Measurements from ENCODE around the gene JAZF1. TPM values are rescaled to one million over a fixed set of nuclear protein-coding genes. Genes with fewer than 3 reads are reported as not detected.
A peak's percentile ranks its signal among the peaks of the same experiment; 100 is the strongest.

The JAZF1 gene
- total RNA-seq, 1 donor from 2014 or later, result 2.8 TPM

- no peak for DNase-seq (ENCODE audit: low read depth in 2 of 2)
Measured at GRCh38 chr7:28136885-28137284, 43.7 kb downstream of the JAZF1 start.

DNA sequence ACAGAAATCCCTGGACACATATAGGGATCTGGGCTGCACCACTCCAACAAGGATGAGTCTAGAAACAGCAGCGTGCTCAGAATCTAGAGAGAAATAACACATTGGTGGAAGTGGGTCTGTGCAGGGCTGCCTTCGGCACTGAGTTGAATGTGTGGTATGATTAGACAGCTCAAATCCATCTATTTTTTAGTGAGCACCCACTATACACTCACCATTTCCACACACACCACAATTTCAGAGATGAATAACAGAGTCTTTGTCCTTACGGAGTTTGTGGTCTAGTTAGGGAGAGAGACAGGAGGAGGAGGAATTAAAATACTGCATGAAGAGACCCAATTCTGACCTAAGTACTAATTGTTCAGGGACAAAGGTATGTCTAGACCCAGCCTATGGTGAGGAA lies 44.2 kb downstream of the JAZF1 start:
- no peak for DNase-seq (ENCODE audit: low read depth in 2 of 2)

- DNase-seq (ENCODE audit: low read depth in 2 of 2), result peak in 1 of 2 donors; percentile 69
Measured at GRCh38 chr7:28135760-28136159, 44.8 kb downstream of the JAZF1 start.

DNA sequence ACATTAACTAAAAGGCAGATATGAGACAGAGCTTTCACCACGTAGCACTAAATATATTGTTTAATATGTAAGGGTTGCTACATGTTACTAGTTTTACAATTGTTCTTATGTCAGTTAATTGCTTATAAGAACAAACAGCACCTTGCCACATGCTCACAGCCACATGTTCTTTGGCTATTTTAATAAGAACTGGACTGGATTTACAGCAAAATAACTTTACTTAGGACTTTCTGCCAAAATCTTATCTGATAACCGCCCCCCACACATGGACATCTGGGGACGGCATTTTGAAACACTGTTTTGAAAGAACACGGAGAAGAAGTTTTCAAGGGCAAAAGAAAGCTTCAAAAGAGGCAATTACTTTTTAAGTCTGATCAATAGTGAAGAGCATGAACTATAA lies 45.3 kb downstream of the JAZF1 start:
- no peak for DNase-seq (ENCODE audit: low read depth in 2 of 2)

GRCh38 chr7:28133872-28134271 lies 46.7 kb downstream of the JAZF1 start:
- no peak for DNase-seq (ENCODE audit: low read depth in 2 of 2)

GRCh38 chr7:28132959-28133870 lies 47.4 kb downstream of the JAZF1 start:
- DNase-seq (ENCODE audit: low read depth in 2 of 2), result no peak

DNA sequence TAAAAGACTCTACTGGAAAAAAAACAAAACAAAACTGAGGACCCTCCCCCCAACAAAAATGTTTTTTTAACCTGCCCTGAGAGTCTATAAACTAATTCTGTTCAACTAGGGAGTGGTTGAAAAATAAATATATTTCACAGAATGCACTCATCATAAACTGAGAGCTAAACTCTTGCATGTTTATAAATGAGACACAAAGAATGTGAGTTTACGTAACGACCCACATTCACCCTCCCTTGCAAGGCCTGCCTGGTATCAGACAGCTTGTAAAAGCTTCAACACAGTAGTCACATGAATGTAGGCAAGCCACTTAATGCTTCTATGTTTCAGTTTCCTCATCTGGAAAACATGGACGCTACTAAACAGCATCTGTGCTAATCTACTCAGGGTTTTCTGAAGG lies 50.3 kb downstream of the JAZF1 start:
- no peak for DNase-seq (ENCODE audit: low read depth in 2 of 2)

DNA sequence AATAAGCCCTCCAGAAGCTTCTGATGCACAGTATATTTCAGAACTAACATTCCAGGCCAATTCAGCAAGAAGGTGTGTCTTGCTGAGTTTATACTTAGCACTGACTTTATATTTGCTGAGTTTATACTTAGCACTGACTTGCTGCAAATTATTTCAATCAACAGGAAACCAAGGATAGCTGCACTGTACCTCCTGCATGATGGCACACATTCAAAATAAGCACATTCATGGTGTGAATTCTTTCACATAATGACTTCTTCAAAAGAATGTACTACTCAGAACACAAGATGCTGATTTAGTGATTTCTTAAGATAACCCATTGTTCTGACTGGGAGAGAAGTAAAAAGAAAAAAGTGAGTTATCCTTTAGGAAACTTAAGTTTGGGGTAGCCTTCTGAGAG lies 52.0 kb downstream of the JAZF1 start:
- peak in 1 of 2 donors; percentile 74 for DNase-seq (ENCODE audit: low read depth in 2 of 2)

DNA sequence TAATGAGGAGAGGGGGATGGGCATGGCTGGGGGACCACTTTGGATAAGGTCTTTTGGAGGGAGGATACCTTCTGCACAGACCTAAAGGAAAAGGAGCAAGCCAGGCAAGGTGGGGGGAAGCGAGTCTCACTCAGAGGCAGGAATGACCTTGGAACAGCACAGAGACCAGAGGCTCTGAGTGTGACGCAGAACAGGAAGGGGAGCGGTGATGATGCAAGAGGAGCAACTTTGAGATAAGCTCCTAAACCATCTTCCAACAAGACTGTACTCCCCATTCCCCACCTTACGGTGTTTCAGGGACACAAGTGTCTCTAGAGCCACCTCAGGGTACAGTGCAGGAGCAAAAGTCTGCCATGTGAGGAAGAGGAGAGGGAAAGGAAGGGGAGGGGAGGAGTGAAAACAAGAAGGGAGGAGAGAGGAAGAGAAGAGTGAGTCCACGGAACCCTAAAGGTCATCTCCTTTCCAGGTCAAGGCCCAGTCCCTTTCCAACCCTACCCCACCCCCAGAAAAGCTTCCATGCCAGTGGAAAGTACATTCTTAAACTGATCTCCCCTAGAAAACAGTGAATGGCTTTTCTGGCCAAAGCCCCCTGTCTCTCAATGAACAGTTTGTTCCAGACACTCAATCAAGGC lies 54.1 kb downstream of the JAZF1 start:
- no peak for DNase-seq (ENCODE audit: low read depth in 2 of 2)

DNA sequence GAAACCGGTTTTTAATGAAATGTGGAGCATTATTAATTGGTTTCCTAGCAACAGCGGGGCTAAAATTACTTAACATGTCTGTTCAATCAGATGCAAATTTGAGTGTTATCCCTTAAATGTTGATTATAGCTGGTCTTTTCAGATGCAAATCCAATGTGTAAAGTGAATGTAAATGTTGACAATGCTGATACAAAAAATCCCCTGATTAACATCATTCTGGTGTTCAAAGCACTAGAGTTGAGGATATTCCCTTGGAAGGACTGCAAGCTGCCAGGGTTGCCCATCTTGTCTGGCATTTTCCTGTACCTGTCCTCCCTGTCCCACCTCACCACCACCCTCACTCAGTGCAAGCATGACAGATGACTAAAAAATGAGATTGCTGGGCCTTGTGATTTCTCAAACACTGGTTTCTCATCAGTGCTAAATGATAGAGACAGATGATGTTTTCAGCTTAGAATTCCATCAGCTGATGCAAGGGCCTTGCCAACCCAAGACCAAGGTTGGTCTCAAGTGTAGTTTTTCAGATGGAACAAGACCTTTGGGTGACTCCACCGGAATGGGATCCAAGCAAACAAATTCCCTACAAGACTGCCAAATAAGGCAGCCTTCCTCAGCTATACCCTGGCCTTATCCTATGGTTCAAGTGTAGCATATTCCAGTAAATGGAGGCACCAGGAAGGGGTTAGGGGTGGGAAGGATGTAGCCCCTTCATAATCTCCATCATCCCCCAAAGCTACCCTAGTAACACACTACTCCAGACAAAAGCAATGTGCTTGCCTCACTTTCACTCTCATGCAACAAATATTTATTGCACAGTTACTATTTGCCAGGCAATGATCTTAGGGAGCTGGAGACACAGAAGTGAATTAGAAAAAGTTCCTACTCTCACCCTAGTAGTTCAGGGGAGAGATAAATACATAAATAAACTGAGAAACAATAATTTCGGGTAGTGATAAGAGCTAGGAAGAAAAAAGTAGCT lies 54.9 kb downstream of the JAZF1 start:
- DNase-seq (ENCODE audit: low read depth in 2 of 2), result no peak

DNA sequence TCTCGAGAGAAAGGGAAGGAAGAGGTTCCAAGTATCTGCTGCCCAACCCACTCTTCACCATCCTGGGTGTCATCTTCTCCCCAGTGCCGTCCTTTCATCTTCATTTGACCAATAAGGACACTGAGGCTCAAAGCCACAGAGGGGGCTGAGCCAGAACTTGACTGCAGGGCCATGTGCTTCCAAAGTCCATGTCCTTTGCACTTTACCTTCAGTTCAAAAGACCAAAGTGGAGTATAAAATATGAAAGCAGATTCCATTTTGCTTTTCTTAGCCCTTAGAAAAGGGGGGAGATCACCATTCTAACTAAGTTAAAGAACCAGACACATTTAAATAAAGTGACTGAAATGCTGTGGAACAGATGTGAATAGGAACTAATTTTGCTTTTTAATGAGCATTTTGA lies 56.2 kb downstream of the JAZF1 start:
- no peak for DNase-seq (ENCODE audit: low read depth in 2 of 2)

DNA sequence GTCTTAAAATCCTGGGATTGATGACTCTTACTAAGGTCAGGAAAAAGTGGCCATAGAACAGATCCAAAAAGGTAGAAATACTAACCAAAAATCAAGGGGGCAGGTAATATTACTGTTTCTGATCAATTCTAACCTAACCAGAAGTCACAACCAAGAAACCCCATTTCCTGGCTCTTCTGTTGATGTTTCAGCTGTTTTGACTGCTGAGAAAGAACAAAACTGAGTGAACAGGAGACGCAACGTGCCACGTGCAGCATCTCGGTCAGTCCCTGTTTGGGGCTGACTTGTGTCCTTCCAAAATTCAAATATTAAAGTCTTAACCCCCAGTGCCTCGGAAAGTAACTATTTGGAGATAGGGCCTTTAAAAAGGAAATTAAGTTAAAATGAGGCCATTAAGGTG lies 56.8 kb downstream of the JAZF1 start:
- DNase-seq (ENCODE audit: low read depth in 2 of 2), result no peak

GRCh38 chr7:28121496-28121895 lies 59.1 kb downstream of the JAZF1 start:
- no peak for DNase-seq (ENCODE audit: low read depth in 2 of 2)

DNA sequence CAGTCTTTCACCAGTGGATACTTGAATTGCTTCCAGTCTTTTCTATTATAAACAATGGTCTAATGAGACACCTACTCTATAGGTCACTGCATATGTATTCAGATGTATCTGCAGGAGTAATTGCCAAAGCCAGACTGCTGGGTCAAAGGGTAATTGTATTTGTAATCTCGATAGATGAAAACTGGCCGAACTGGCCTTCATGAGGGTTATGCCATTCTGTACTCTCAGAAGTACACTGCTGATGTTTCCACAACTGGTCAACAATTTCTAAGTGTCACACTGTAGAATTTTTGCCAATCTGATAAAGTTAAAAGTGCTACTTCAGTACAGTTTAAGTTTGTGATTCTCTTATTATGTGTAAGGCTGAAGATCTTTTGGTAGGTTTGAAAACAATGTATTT lies 64.6 kb downstream of the JAZF1 start:
- DNase-seq (ENCODE audit: low read depth in 2 of 2), result no peak

- no peak for DNase-seq (ENCODE audit: low read depth in 2 of 2)
Measured at GRCh38 chr7:28115261-28115660, 65.3 kb downstream of the JAZF1 start.

GRCh38 chr7:28114056-28114455 lies 66.5 kb downstream of the JAZF1 start:
- DNase-seq (ENCODE audit: low read depth in 2 of 2), result no peak

DNA sequence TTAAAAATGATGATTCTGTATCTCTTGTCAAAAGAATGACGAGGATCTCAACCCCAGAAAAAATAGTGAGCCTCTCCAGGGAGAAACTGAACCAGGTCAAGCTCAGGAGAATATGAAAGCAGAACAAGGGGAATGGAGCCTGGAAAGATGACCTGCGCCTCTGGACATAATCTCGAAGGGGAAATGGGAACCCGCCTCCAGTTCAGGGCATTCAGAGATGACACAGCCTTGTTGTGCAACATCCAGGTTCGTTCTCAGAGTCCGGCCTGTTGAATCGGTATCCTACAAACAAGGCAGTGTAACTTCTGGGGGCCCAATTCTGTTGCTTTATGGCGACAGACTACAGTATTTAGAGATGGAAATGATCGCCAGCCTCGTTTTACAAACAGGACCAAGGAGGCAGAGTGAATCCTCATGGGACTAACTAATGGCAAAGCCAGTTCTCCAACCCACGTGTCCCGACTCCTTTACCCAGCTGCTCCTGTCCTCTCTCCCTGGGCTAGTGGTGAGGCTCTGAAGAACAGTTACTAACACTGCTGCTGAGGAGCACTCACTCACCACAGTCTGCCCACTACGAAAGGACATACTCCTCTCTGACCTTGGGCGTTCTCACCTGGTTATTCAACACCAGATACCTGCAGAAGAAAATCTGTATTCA lies 67.6 kb downstream of the JAZF1 start:
- no peak for DNase-seq (ENCODE audit: low read depth in 2 of 2)

GRCh38 chr7:28112467-28112866 lies 68.1 kb downstream of the JAZF1 start:
- DNase-seq (ENCODE audit: low read depth in 2 of 2), result no peak

DNA sequence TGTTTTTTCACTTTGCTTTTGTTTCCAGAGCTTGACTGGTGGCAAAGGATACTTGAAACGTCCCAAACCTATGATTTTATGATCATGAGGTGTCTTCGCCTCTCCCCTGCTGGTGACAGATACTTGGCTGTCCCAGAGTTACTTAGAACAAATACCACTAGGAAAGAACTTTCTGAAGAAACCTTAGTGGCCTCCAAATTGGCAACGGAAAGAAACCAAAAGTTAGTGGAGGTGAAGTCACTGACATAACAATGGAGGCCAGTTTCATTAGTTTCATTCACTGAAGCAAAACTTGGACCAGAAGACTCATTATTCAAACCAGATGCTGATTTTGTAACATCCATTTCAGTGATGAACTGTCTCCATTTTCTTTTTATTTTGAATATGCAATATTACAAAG lies 68.6 kb downstream of the JAZF1 start:
- DNase-seq (ENCODE audit: low read depth in 2 of 2), result no peak

GRCh38 chr7:28110427-28111012 lies 70.1 kb downstream of the JAZF1 start:
- DNase-seq (ENCODE audit: low read depth in 2 of 2), result no peak

GRCh38 chr7:28108747-28109146 lies 71.8 kb downstream of the JAZF1 start:
- DNase-seq (ENCODE audit: low read depth in 2 of 2), result no peak
